Fibroblast of the conjunctiva (primary cell): ENCODE data around the gene C4orf50.

ENCODE experiments used
- DNase-seq: peaks from one replicate; pipeline ENCODE4 v3.0.0-alpha.2; 2010; ENCODE audit warnings: low read depth

The C4orf50 gene

DNA sequence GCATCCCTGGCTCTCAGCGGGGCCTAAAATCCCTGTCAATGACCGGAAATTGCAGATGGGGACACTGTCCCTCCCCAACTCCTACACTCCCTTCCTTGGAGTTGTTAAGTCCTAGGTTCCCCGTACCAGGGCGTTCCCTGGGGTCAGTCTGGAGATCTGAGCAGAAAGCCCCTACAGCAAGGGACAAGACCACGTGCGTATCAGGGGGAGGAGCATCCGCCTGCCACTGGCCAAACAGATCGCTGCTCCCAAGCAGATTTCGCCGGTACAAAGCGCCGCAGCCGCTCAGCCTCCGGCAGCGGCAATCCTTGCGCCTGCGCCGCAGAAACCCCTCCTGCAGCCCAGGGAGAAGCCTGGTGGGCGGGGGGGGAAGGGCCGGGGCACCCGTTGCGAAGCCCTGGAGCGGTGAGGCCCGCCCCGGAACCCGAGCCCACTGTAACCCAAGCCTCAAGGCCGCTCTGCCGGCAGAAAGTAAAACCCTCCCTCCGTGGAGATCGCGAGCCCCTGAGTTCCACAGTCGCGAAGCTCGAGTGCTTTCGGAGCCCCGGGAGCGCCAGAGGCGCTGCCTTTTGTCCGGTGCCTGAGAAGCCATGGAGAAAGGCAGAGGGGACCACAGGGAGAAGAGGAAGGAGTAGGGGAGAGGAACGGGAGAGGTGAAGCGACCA lies 128.0 kb downstream of the C4orf50 start:
- no peak for DNase-seq

DNA sequence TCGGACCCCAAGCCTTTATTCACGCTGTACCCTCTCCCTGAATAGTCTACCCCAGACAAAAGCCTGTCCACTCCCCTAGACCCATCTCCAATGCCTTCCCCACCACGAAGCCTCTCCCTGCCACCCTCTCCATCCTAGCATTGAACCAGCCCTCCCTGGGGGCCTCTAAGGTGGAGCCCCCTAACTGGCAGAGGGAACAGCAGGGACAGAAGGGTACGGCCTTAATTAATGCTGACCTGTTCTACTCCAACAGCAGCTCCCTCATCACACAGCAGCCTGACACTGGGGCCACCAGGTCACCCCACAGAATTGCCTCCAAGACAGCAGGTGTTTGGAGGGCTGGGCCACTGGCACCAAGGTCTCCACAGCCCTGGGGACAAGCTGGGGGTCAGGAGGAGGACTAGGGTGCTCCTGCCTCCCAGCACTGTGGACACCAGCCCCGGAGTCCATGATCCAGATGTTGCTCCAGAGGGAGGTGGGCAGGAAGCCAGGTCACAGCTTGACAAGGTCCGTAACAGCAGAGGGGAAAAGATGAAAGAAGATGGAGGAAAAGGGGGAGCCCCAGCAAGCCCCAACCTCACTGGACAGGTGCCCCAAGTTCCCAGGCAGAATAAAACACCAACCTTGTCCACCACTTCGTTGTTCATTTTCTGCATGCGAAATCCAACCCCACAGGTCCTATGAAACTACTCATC lies 129.1 kb downstream of the C4orf50 start:
- no peak for DNase-seq

GRCh38 chr4:5888222-5889001 lies 129.8 kb downstream of the C4orf50 start:
- no peak for DNase-seq

- DNase-seq: no peak
These were observed 130.6 kb downstream of the C4orf50 start for GRCh38 chr4:5887361-5888221.

DNA sequence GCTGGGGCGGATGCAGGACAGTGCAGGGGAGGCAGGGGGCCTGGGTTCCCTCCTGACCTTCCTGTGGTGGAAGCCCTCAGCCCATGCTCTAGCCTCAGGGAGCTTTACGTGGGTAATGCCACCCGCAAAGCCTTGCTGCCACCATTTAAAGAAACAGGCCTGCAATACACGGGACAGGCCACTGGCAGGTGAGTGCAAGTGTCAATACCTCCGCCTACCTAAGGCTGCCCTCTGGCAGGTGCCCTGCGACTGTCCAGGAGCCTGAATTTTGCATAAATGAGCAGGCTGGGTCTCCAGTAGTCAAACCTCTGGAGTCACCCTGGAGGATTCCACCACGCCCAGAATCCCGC lies 131.2 kb downstream of the C4orf50 start:
- DNase-seq: no peak

DNA sequence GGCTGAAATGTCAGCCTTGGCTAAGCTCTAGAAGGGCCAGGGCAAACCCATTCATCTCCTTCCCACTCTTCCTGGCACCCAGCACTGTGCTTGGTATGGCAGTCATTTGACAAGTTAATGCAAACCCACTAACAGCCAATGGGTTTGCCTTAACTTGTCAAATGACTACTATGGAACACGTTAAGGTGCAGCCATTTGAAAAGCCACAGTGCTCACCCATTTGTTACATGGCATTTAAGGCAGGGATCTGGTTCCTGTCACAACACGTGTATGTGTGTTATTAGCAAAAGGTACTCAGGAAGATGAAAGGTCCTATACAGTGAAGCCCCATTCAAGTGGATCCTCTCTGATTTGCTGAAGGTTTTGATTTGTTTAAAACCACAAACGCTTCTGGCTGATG lies 132.5 kb downstream of the C4orf50 start:
- DNase-seq: no peak

DNA sequence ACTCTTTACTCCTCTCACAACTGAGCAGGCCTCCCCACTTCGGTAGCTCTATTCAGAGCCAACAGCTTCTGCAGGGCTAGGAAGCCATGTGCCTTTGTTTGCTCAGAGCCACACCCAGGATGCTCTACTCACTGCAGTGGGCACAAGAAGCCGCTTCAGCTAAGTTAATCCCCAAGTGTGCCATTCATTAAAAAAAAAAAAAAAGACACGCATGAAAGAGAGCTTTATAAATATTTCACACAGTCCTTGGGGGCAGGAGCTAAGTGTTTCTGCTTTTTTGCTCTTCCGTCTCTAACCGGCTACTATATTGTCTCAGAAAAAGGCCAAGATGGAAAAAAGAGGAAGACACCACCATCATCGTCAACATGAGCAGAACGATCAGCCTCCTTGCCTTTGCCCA lies 133.4 kb downstream of the C4orf50 start:
- no peak for DNase-seq

- no peak for DNase-seq
These were observed 134.3 kb downstream of the C4orf50 start for GRCh38 chr4:5883916-5884315.

DNA sequence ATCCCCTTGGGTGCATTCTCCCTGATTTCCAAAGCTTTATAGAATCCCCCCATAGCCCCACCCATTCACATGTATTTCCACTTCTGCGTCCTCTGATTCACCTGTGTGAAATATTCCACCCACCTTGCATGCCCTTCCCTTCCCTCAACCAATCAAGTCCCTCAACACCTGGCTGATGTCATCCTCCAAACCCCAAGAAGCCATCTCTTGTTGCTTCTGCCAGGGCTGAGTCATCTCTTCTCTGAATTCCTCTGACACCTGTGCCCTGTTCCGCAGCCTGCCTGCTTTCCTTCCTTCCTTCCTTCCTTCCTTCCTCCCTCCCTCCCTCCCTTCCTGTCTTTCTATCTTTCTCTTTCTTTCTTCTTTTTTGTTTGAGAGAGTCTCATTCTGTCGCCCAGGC lies 135.3 kb downstream of the C4orf50 start:
- DNase-seq: no peak

DNA sequence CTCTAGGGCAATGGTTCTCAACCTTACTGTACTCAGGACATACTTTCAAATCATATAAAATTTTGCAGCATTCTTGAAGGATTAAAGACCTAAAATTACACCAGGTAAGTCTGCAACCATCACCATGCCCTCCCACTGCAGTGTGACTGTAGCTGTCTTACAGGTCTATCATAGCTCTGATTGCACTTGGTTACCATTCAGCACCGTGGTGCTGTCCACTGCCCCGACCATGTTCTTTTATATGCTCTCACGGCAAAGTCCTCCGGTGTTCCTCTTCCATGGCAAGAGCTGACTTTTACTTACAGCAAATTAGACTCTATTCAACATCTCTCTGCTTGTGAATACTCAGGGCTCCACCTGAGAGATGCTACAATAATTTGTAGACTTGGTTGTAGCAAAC lies 136.9 kb downstream of the C4orf50 start:
- no peak for DNase-seq

DNA sequence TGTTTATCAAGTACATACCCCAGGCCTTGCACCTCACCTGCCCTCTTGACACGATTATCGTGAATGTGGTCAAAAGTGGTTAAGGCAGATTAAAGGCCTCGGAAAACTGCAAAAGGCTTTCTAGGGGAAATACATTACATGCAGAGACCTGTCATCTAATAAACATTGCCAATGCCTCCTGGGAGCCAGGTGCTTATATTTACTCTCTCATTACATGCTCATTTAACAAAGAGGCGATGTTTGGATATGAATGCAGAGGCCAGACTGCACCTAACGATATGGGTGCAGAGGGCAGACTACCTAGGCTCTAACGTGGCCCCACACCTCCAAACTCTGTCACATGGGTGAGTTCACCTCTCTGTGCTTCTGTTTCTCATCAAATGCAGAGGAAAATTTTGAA lies 139.9 kb downstream of the C4orf50 start:
- no peak for DNase-seq

- DNase-seq: no peak
These were observed 140.8 kb downstream of the C4orf50 start for GRCh38 chr4:5877392-5877791.

- DNase-seq: no peak
These were observed 143.3 kb downstream of the C4orf50 start for GRCh38 chr4:5874811-5875449.

DNA sequence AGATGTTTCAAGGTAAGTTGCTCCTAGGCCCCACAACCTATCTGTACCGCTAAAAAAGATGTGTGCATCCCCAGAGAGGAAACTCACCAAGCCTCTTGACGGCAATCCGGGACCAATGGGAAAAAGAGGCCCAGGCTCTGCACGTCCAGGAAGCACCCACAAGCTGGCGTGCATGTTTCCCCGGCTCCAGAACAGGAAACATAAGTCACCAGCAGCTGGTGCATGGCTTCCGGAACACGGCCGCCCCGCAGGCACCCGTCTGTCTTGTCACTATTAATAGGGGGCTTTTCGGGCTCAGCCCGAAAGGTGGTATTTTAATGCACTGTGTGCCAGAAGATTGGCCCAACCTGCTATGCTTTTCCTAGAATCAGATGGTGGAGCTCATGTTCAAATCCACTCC lies 147.5 kb downstream of the C4orf50 start:
- DNase-seq: no peak

GRCh38 chr4:5869966-5870619 lies 148.1 kb downstream of the C4orf50 start:
- DNase-seq: no peak

DNA sequence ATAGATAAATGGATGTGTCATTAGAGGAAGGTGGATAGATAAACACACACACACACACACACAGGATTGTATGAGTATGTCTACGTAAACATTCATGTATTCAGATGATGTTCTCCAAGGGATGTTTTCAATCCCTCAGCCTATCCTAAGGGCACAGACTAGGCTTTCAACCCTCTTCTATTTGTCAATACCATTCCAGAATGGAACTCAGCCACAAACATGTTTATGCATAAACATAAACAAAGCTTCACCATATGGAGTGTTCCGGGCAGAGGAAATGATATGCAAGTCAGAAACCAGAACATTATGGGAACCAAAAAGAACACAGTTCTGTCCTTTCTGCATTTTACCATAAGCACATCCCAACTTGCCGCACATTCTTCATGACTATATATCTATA lies 150.4 kb downstream of the C4orf50 start:
- no peak for DNase-seq

GRCh38 chr4:5866841-5867813 lies 151.1 kb downstream of the C4orf50 start:
- no peak for DNase-seq

DNA sequence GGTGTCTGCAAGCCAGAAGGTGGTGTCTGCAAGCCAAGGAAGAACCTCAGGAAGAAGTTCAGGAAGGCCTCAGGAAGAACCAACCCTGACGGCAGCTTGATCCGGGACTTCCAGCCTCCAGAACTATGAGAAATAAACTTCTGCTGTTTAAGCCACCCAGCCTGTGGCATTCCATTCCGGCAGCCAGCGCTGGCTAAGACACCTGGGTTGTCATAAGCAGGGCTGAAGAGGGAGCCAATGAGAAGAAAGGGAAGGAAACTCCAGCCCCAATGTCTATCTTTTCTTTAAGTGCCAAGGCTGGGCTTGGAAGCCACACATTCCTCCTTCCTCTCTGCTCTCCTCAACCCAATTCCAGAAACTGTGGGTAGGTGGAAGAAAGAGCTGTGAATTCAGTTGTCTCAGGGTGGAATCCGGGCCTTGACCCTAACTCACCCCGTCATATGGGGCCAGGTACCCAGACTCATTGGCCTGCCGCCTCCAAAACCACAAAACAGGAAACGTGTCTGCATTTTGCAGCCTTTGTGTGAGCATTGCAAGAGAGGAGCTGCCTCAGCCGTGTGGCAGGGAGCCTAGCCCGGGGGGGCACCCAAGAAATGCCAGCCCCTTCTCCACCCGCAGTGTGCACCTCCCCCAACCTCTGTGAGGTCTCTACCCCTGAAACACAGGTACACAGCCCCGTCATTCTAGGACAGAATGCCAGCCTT lies 152.2 kb downstream of the C4orf50 start:
- DNase-seq: no peak

GRCh38 chr4:5863461-5864113 lies 154.6 kb downstream of the C4orf50 start:
- DNase-seq: peak; percentile 70
